ENCODE data around the gene NUDT13. TPM values are rescaled to one million over a fixed set of nuclear protein-coding genes. Genes with fewer than 3 reads are reported as not detected.

Gene NUDT13
- total RNA-seq, 1 experiment from 2014 or later: 2.9 TPM

DNA sequence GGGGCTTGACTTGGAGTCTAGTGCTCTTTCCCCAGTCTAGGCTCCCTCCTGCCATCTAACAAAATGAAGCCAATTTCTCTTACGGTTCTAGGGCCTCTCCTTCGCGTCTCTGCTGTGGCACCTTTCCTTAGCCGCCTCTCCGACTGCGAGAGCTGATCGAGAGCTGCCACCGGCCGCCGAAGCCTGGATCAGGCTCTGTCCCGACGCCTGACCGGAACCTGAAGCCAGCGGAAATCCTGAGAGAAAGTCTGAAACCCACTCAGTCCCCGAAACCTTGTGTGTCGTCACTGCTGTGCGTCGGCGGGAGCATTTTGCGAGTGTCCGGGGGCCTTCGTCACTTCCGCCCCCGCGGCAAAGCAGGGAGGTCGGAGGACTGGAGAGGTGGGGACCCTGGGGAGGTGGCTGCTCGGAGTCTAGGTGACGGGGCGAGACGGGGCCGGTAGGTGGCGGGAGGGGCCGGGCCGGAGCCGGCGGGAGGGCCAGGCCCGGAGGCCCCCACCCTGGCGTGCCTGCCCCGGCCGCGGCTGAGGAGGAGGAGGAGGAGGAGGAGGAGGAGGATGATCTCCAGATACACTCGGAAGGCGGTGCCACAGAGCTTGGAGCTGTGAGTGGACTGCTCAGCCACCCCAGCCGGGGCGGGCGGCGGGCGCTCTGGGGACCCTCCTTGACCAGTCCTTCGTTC lies 57.7 kb downstream of the NUDT13 start, which contains the start of the genes ECD and FAM149B1 (continued):
- TF ChIP-seq, protein P1, sequence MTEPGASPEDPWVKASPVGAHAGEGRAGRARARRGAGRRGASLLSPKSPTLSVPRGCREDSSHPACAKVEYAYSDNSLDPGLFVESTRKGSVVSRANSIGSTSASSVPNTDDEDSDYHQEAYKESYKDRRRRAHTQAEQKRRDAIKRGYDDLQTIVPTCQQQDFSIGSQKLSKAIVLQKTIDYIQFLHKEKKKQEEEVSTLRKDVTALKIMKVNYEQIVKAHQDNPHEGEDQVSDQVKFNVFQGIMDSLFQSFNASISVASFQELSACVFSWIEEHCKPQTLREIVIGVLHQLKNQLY (CRISPR knock-in tag; IDR thresholded peaks at IDR 0.05): no peak
- TF ChIP-seq ZNF121 (CRISPR knock-in tag; IDR thresholded peaks at IDR 0.05) (no peak), MAX (CRISPR knock-in tag; IDR thresholded peaks at IDR 0.05) (peak; percentile 72), ARID4B (CRISPR knock-in tag; IDR thresholded peaks at IDR 0.05; ENCODE audit: borderline replicate concordance) (no peak), ZNF232 (CRISPR knock-in tag; IDR thresholded peaks at IDR 0.05) (no peak; the same call in 1 of the 2 replicates), CREM (CRISPR knock-in tag; IDR thresholded peaks at IDR 0.05) (peak; percentile 100), FOXP1 (CRISPR knock-in tag; IDR thresholded peaks at IDR 0.05; ENCODE audit: borderline replicate concordance) (peak; percentile 46; the same call in 1 of the 2 replicates), RELA (CRISPR knock-in tag; IDR thresholded peaks at IDR 0.05; ENCODE audit: borderline replicate concordance) (no peak), ZNF425 (CRISPR knock-in tag; conservative IDR thresholded peaks at IDR 0.05) (no peak), GABPB1 (CRISPR knock-in tag; IDR thresholded peaks at IDR 0.05) (peak; percentile 88), SMAD3 (CRISPR knock-in tag; IDR thresholded peaks at IDR 0.05; ENCODE audit: borderline replicate concordance) (no peak), ZNF263 (CRISPR knock-in tag; IDR thresholded peaks at IDR 0.05; ENCODE audit: low read depth) (peak; percentile 96), CREB1 (CRISPR knock-in tag; IDR thresholded peaks at IDR 0.05) (peak; percentile 91), E2F5 (CRISPR knock-in tag; IDR thresholded peaks at IDR 0.05) (peak; percentile 88)

- H3K27me3 Mint-ChIP-seq (ENCODE audit: low read depth): no peaks in the 10 kb centered on the region; the same call in 1 of the 2 replicates
- peak overlapping the region; percentile 98 for H3K27ac Mint-ChIP-seq
- CTCF ChIA-PET: interaction anchor here (0.8 to 1.4 kb wide), 4 partner anchors 72 to 334 kb away, joined by 3 to 5 read pairs (median 4); partner anchors contain the start of gene DNAJC9
- H3K4me1 Mint-ChIP-seq: peaks cover 14% of the 10 kb centered on the region
- H3K4me3 Mint-ChIP-seq: peak overlapping the region; percentile 100
- H3K9me3 Mint-ChIP-seq: no peaks in the 10 kb centered on the region
- ATAC-seq: no peak
- H3K36me3 Mint-ChIP-seq: peaks cover 5% of the 10 kb centered on the region; the same call in 1 of the 2 replicates
- no peak for DNase-seq (ENCODE audit: low spot score)
- POLR2A ChIA-PET: interaction anchor here (1.1 to 1.2 kb wide), 3 partner anchors 73 to 84 kb away, joined by 3 read pairs; partner anchors contain the start of genes DNAJC9 and MRPS16
- TF ChIP-seq TEAD4 (CRISPR knock-in tag; IDR thresholded peaks at IDR 0.05) (no peak), HMGXB4 (CRISPR knock-in tag; IDR thresholded peaks at IDR 0.05) (no peak), JUN (CRISPR knock-in tag; IDR thresholded peaks at IDR 0.05) (no peak), NR2C2 (CRISPR knock-in tag; IDR thresholded peaks at IDR 0.05) (no peak), EMX1 (CRISPR knock-in tag; IDR thresholded peaks at IDR 0.05) (no peak), IRF2 (CRISPR knock-in tag; IDR thresholded peaks at IDR 0.05; ENCODE audit: borderline replicate concordance, low read depth) (no peak), ATF1 (CRISPR knock-in tag; IDR thresholded peaks at IDR 0.05) (no peak)
- TF ChIP-seq, protein P2, sequence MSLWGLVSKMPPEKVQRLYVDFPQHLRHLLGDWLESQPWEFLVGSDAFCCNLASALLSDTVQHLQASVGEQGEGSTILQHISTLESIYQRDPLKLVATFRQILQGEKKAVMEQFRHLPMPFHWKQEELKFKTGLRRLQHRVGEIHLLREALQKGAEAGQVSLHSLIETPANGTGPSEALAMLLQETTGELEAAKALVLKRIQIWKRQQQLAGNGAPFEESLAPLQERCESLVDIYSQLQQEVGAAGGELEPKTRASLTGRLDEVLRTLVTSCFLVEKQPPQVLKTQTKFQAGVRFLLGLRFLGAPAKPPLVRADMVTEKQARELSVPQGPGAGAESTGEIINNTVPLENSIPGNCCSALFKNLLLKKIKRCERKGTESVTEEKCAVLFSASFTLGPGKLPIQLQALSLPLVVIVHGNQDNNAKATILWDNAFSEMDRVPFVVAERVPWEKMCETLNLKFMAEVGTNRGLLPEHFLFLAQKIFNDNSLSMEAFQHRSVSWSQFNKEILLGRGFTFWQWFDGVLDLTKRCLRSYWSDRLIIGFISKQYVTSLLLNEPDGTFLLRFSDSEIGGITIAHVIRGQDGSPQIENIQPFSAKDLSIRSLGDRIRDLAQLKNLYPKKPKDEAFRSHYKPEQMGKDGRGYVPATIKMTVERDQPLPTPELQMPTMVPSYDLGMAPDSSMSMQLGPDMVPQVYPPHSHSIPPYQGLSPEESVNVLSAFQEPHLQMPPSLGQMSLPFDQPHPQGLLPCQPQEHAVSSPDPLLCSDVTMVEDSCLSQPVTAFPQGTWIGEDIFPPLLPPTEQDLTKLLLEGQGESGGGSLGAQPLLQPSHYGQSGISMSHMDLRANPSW (CRISPR knock-in tag; conservative IDR thresholded peaks at IDR 0.05; ENCODE audit: low read depth): no peak
Measured at GRCh38 chr10:73168465-73168803, 58.2 kb downstream of the NUDT13 start.
